GM19328 (cell line): ENCODE measurements around the gene CCDC59.
"Not testable (repeated sequence)": the region's sequence is repeated elsewhere in the genome, so short reads cannot be mapped to it uniquely, and the experiment has no call there.

Experiments
- ATAC-seq: cut with Tn5 transposase; IDR thresholded peaks from one replicate; pipeline ENCODE4 v1.9.1; 2021; ENCODE audit warnings: mild to moderate bottlenecking, moderate library complexity; ENCODE audit not compliant: unreplicated experiment

The CCDC59 gene, protein sequence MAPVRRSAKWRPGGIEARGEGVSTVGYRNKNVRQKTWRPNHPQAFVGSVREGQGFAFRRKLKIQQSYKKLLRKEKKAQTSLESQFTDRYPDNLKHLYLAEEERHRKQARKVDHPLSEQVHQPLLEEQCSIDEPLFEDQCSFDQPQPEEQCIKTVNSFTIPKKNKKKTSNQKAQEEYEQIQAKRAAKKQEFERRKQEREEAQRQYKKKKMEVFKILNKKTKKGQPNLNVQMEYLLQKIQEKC

DNA sequence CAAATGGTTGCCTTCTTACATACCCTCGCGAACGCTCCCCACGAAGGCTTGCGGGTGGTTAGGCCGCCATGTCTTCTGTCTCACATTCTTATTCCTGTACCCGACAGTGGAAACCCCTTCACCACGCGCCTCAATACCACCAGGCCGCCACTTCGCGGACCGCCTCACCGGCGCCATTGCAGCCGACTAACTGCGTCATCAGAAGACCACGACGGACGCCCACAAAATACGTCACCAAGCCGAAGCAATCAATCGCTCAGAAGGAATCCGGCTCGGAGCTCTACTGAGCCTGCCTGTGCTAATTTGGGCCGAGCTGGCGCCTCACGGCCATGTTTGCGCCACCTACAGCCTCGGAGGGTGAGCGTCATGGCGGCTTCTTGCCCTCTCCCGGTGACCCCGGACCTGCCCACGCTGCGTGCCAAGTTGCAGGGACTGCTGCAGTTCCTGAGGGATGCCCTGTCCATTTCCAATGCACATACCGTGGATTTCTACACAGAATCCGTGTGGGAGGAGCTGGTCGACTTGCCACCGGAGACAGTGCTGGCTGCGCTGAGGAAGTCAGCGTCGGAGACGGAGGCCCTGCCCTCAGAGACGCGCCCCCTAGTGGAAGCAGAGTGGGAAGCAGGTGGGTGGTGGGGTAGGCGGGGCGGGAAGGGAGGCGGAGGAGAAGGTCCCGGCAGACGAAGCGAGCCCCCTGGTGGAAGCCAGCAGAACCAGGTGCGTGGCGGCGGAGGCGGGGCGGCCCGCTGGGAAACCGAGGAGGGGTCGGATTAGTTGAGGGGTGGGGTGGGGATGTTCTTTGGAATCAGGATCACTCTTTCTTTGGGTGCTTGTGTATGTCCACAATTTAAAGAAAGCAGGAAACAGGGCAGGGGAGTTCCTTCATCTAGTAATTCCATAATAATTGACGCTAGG is at the start of gene CCDC59, which contains the start of gene METTL25:
Gene CCDC59, minus strand, starts transcription at position 188 of the 915 bp plus-strand sequence. Its CDS starts 11 bp downstream, at position 177.
Gene METTL25, plus strand, starts transcription at position 330 of the 915 bp plus-strand sequence. Its CDS starts 37 bp downstream, at position 367.
- ATAC-seq = peak; percentile 94

DNA sequence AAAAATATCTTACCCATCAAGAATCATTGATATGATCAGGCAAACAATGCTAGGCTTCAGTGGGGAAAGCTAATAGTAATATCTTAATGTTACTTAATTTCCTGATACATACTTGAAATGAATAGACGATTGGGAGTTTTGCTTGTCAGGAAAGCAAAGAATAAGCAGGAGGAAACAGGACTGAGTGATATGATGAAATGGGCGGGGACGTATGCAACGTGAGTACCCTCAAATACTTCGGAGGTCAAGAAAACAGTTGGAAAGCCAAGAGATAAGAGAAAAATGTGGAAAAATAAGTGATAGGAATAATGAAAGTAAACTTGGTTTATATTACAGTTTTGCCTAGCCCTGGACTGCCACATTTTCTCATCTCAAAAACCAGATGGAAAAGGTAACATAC is 49.3 kb upstream of the CCDC59 start:
- ATAC-seq = no peak

- no peak for ATAC-seq
Observed at GRCh38 chr12:82406651-82407050, 48.5 kb upstream of the CCDC59 start.

- ATAC-seq = no peak
Observed at GRCh38 chr12:82400819-82401218, 42.6 kb upstream of the CCDC59 start.

- ATAC-seq = no peak
Observed at GRCh38 chr12:82398879-82399278, 40.7 kb upstream of the CCDC59 start.

DNA sequence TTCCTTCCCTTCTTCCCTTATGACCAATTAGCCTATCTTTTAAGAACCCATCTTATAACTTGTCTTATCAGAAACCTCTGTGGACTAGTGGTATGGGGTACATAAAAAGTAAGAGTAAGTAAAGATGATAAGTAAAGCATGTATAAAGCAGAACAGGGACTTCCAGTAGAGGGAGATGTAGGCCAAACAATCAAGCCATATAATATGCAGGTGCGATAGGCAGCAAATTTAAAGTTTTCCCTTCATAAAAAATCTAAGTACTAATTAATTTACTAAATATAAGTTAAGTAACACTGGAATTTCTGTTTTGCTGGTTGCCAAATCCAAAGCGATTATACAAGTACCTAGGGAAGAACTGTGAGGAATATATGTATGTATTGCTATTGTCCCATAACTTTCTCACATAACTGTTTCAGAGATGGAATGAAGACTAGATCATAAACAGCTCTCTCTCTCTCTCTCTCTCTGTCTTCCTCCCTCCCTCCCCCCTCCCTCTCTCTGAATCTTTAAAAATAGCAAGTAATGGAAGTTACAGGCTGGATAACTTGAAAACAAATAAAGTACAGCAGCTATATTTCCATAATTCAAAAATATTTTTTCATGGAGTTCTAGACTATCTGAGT is 25.9 kb upstream of the CCDC59 start:
- ATAC-seq = no peak

DNA sequence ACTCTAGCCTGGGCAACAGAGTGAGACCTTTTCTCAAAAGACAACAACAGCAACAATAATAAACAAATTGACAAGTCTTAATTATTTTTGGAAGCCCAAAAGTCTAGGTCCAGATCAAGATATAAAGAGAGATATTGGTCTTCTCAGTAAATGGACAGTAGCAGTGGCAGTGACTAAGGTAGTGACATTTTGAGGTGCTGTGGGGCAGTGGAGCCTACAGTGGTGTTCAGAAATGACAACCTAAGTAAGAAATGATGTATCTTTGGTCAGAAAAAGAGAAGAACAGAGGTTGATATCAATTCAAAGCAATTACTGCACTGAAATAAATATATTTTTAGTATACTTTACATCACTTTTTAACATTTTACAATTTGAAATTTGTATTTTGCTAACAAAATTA is 20.8 kb upstream of the CCDC59 start:
- ATAC-seq = no peak

- no peak for ATAC-seq
Observed at GRCh38 chr12:82375201-82375600, 17.0 kb upstream of the CCDC59 start.

GRCh38 chr12:82366197-82366596 is 8.0 kb upstream of the CCDC59 start:
- no peak for ATAC-seq

- ATAC-seq = no peak
Observed at GRCh38 chr12:82363990-82364389, 5.8 kb upstream of the CCDC59 start.

GRCh38 chr12:82361461-82361915 is 3.3 kb upstream of the CCDC59 start:
- ATAC-seq = no peak

GRCh38 chr12:82360834-82361233 is 2.6 kb upstream of the CCDC59 start:
- ATAC-seq = not testable (repeated sequence)

GRCh38 chr12:82359115-82359478 is 910 bp upstream of the CCDC59 start:
- peak; percentile 1 for ATAC-seq

- ATAC-seq = no peak
Observed at GRCh38 chr12:82357845-82358199, 365 bp downstream of the CCDC59 start.

DNA sequence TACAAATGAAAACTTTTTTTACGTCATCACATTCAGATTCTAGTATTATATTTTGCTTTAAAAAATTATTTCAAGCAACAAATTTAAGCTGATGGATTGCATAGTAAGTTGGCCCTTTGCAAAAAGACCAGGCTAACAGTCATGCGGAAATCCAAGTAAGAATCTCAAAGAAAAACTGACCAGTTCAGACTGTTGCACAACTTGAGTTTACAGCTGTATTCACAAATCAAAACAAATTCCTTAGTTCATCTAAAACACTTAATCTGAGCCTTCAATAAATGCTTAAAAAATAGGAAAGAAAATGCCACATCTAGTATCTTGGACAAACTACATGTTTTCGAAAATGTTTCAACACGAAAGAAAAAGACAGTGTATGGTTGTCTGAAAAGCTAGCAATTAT is 847 bp downstream of the CCDC59 start:
- no peak for ATAC-seq

GRCh38 chr12:82351390-82351789 is 6.8 kb downstream of the CCDC59 start:
- no peak for ATAC-seq

DNA sequence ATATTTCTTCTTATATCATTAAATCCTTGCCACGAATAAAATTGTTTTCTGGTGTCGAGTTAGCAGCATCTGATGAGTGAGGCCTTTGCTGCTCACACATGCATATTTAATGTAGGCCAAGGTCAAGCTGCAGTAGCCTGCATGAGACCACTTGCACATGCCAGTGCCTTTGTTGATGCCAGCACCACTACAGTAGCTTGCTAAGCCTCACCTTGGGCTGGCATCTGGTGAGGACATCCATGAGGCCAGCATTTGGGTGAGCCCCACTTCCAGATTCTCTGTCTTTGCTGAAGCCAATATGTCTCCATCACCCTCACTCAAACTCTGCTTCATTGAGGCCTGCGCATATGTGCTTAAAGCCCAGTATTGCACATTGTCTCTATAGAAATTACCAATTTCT is 8.0 kb downstream of the CCDC59 start:
- ATAC-seq = no peak

DNA sequence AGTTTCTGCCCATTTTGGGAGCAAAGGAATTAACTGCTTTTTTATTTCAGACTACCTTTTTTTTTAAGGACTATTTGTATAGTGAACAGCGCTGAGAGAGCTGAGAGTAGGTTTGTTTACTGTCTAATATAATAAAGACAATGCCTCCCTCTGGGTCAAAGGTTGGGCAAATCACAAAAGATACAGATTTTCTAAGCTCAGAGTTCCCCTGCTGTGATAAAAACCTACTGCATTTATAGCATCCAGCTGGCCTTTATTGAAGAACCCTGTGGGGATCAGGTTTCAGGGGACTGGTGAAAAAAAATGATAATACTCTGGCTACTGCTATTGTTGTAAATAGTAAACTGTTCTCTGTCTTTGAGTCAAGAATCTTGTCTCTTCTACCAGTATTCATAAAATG is 28.7 kb downstream of the CCDC59 start:
- ATAC-seq = no peak

GRCh38 chr12:82327861-82328260 is 30.3 kb downstream of the CCDC59 start:
- ATAC-seq = no peak

DNA sequence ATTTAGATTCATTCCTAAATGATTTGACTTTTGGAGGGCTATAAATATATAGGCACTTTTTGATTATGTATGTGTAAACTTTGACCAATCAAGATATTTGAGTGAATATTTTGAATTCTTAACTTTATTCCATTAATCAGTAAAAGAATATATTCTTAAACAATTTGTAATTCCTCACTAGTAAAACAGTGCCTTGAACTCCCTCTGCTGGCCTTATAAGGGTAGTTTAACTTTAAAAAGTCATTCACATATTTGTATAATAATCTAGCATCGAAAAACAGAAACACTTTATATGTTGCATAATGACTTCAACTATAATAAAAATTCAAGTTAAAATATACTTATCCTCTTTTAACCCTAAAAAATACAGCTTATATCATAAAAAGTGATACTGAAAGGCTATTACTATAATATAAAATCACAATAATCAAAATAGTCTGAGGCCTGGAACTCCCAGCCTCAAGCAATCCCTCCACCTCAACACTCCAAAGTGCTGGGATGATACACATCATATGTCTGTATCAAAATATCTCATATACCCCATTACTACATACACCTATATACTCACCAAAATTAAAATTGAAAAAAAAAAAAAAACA is 31.2 kb downstream of the CCDC59 start:
- ATAC-seq = no peak
